Osteocyte (in vitro differentiated cells): ENCODE results near the gene LHFPL3. TPM values are rescaled to one million over a fixed set of nuclear protein-coding genes. Genes with fewer than 3 reads are reported as not detected.

Experiments
- DNase-seq: peaks from one replicate; pipeline ENCODE4 v3.0.0; 2021; ENCODE audit warnings: mixed read lengths; ENCODE audit not compliant: unreplicated experiment; ENCODE audit errors: extremely low spot score
- H3K27ac Mint-ChIP-seq: one replicate; pipeline ENCODE4 v1.8.0; 2021; ENCODE audit warnings: mild to moderate bottlenecking, mixed read lengths; ENCODE audit not compliant: unreplicated experiment
- H3K27me3 Mint-ChIP-seq: one replicate; pipeline ENCODE4 v1.8.0; 2021; ENCODE audit warnings: mixed read lengths; ENCODE audit not compliant: unreplicated experiment
- H3K36me3 Mint-ChIP-seq: one replicate; pipeline ENCODE4 v1.8.0; 2021; ENCODE audit warnings: mixed read lengths; ENCODE audit not compliant: unreplicated experiment
- H3K4me1 Mint-ChIP-seq: one replicate; pipeline ENCODE4 v1.8.0; 2021; ENCODE audit warnings: mixed read lengths; ENCODE audit not compliant: unreplicated experiment
- H3K4me3 Mint-ChIP-seq: one replicate; pipeline ENCODE4 v1.8.0; 2021; ENCODE audit warnings: mild to moderate bottlenecking, moderate library complexity, mixed read lengths; ENCODE audit not compliant: unreplicated experiment
- H3K9me3 Mint-ChIP-seq: one replicate; pipeline ENCODE4 v1.8.0; 2021; ENCODE audit warnings: mixed read lengths; ENCODE audit not compliant: unreplicated experiment
- CTCF ChIP-seq: fragments of 200-600 bp; sonication (generic); IDR thresholded peaks from 2 replicates; pipeline ENCODE4 v1.5.0; 2021; ENCODE audit warnings: antibody characterized with exemption, mild to moderate bottlenecking, moderate library complexity
- total RNA-seq: library from RNA; stranded (reverse); gene quantifications from 2 replicates; pipeline ENCODE4 v1.2.1, GENCODE V29; 2021

The LHFPL3 gene
- total RNA-seq, 1 donor from 2014 or later, result not detected

GRCh38 chr7:104761892-104762291 lies 433.5 kb downstream of the LHFPL3 start:
- TF ChIP-seq CTCF, result no peak
- Mint-ChIP-seq H3K27me3 (no peaks in the 10 kb centered on the region), H3K4me1 (no peaks in the 10 kb centered on the region), H3K27ac (no peak overlapping the region), H3K4me3 (no peak overlapping the region), H3K36me3 (no peaks in the 10 kb centered on the region), H3K9me3 (no peaks in the 10 kb centered on the region)
- no peak for DNase-seq

- Mint-ChIP-seq H3K9me3 (no peaks in the 10 kb centered on the region), H3K4me3 (no peak overlapping the region), H3K27ac (no peak overlapping the region), H3K27me3 (peaks cover 2% of the 10 kb centered on the region), H3K36me3 (no peaks in the 10 kb centered on the region), H3K4me1 (no peaks in the 10 kb centered on the region)
- TF ChIP-seq CTCF, result no peak
- DNase-seq, result no peak
Measured at GRCh38 chr7:104767113-104767512, 438.7 kb downstream of the LHFPL3 start.

DNA sequence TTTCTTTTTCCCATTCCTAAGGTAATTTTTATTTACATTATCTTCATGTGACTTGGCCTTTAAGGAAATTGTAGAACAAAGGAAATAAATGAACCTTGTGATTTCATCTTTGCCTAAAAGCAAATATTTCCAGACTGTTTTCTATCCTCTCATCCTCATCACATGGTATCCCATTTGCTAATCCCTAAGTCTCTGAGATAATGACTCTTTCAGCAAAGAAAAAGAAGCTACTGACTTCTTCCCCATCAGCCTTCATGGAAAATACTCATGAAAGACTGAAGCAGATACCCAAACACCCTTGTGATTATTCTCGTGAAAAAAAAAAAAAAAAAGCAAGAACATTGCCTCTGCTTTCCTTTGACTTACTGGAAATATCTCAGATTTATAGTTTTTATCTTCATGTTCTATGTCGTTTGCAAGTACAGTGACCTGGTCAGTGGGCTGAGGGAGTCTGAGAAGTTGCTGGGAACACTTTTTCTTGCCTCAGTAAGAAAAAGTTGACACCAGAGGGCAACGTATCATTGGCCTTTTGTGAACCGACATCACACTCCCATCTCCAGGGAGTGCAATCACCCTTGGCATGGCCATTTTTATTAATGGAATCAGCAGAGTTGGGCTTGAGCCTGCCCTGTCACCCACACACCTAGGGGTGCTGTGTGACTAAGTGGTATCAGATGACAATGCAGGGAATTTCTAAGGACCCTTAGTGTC lies 439.6 kb downstream of the LHFPL3 start:
- Mint-ChIP-seq H3K9me3 (no peaks in the 10 kb centered on the region), H3K4me3 (no peak overlapping the region), H3K27ac (no peak overlapping the region), H3K4me1 (no peaks in the 10 kb centered on the region), H3K36me3 (no peaks in the 10 kb centered on the region), H3K27me3 (peaks cover 2% of the 10 kb centered on the region)
- no peak for DNase-seq
- TF ChIP-seq CTCF, result no peak

DNA sequence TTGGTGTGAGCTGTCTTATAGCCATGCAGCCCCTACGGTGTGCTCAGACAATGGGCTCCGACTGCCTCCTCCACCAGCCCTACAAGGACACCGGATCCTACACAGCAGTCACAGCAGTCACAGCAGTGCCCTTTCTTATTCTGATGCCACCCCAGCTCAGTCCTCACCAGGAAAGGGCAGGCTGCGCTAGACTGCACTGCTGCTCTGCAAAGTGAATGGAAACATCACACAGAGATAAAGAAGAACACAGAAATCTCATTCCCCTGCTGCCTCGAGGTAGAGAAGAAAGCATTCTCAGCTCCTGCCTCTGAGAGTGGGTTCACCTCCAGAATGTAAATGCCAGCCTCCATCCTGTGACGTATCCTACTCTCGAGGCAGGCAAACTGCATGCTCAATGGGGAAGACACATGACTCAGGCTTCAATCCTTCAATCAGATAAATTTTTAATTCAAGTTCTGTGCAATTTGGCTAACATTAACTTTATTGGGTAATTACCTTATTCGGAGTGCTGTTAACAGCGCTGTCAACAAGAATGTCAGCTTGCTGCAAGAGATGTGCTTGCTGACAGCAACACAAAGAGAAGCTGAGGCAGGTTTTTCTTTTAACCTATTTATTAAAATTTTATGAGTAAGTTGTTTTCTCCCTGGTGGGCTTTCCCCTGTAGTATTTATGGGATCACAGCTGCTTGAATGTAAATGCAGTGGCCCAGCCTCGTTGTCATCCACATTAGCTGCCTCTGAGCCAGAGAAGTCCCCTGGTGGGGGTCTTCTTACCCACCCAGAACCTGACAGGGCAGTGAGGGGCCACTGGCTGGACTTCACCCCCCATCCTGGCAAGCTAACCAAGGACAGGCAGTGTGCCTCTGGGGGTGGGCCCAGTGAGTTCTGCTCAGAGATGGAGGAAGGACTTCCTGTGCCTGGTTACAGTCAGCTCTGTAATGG lies 444.3 kb downstream of the LHFPL3 start:
- TF ChIP-seq CTCF, result no peak
- Mint-ChIP-seq H3K27ac (no peak overlapping the region), H3K27me3 (peaks cover 2% of the 10 kb centered on the region), H3K4me1 (no peaks in the 10 kb centered on the region), H3K4me3 (no peak overlapping the region), H3K9me3 (no peaks in the 10 kb centered on the region), H3K36me3 (no peaks in the 10 kb centered on the region)
- DNase-seq, result no peak

DNA sequence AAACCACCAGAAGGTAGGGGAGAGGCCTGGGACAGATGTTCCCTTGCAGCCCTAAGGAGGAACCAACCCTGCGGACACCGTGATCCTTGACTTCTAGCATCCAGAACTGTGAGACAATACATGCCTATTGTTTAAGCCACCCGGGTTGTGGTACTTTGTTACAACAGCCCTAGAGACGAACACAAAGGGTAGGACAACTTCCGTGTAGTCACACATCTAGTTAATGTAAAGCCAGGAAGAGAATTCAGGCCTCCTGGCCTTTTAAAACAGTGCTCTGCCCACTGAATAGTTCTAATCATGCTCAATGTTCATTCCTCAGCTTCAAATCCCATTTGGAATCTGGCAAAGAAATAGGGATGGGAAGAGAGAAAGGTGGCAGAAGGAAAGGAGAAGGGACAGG lies 445.4 kb downstream of the LHFPL3 start:
- no peak for DNase-seq
- no peaks in the 10 kb centered on the region for H3K36me3 Mint-ChIP-seq
- no peak for TF ChIP-seq CTCF
- no peak overlapping the region for H3K27ac Mint-ChIP-seq
- H3K4me3 Mint-ChIP-seq, result no peak overlapping the region
- H3K9me3 Mint-ChIP-seq, result no peaks in the 10 kb centered on the region
- peaks cover 2% of the 10 kb centered on the region for H3K27me3 Mint-ChIP-seq
- H3K4me1 Mint-ChIP-seq, result no peaks in the 10 kb centered on the region
